ENCODE data around the gene GRPR.

Gene GRPR

GRCh38 chrX:16113978-16114565 is 9.3 kb upstream of the GRPR start:
- Histone ChIP-seq H2AFZ (ENCODE audit: low read depth, low read length) (no peak overlapping the region), H3K4me3 (ENCODE audit: low read depth in 1 of 2, low read length in 2 of 2) (no peak overlapping the region), H3K9me3 (ENCODE audit: insufficient read depth, low read length, severe bottlenecking) (no peaks in the 10 kb centered on the region), H3K27me3 (ENCODE audit: insufficient read depth, low read length, poor library complexity) (no peaks in the 10 kb centered on the region), H3K36me3 (ENCODE audit: insufficient read depth, low read length) (no peaks in the 10 kb centered on the region), H4K20me1 (ENCODE audit: insufficient read depth, low read length) (no peaks in the 10 kb centered on the region), H3K27ac (ENCODE audit: low read length) (no peak overlapping the region), H3K79me2 (ENCODE audit: insufficient read depth, low read length) (no peaks in the 10 kb centered on the region), H3K9ac (ENCODE audit: low read depth, low read length) (no peak overlapping the region), H3K4me2 (ENCODE audit: insufficient read depth, low read length) (no peak overlapping the region), H3K4me1 (ENCODE audit: insufficient read depth, low read length) (no peaks in the 10 kb centered on the region)
- DNase-seq (no peak), ATAC-seq (ENCODE audit: insufficient read depth, low read depth) (no peak)
- no peak for TF ChIP-seq EZH2 (IDR thresholded peaks at IDR 0.05; ENCODE audit: borderline replicate concordance, low read depth, low read length, severe bottlenecking)
- TF ChIP-seq CTCF (IDR thresholded peaks at IDR 0.05; ENCODE audit: borderline replicate concordance, extremely low read depth, low read length, poor library complexity, severe bottlenecking): no peak

- Histone ChIP-seq H3K4me2 (ENCODE audit: insufficient read depth, low read length) (no peak overlapping the region), H3K9me3 (ENCODE audit: insufficient read depth, low read length, severe bottlenecking) (no peaks in the 10 kb centered on the region), H3K9ac (ENCODE audit: low read depth, low read length) (no peak overlapping the region), H3K4me1 (ENCODE audit: insufficient read depth, low read length) (no peaks in the 10 kb centered on the region), H3K4me3 (ENCODE audit: low read depth in 1 of 2, low read length in 2 of 2) (no peak overlapping the region), H4K20me1 (ENCODE audit: insufficient read depth, low read length) (no peaks in the 10 kb centered on the region), H3K27me3 (ENCODE audit: insufficient read depth, low read length, poor library complexity) (no peaks in the 10 kb centered on the region), H3K36me3 (ENCODE audit: insufficient read depth, low read length) (no peaks in the 10 kb centered on the region), H2AFZ (ENCODE audit: low read depth, low read length) (no peak overlapping the region), H3K27ac (ENCODE audit: low read length) (no peak overlapping the region), H3K79me2 (ENCODE audit: insufficient read depth, low read length) (no peaks in the 10 kb centered on the region)
- no peak for ATAC-seq (ENCODE audit: insufficient read depth, low read depth)
- DNase-seq: no peak
- TF ChIP-seq EZH2 (IDR thresholded peaks at IDR 0.05; ENCODE audit: borderline replicate concordance, low read depth, low read length, severe bottlenecking) (no peak), CTCF (IDR thresholded peaks at IDR 0.05; ENCODE audit: borderline replicate concordance, extremely low read depth, low read length, poor library complexity, severe bottlenecking) (no peak)
Measured at GRCh38 chrX:16114611-16115010, 8.8 kb upstream of the GRPR start.

GRCh38 chrX:16119353-16120220 is 3.8 kb upstream of the GRPR start:
- Histone ChIP-seq H3K4me1 (ENCODE audit: insufficient read depth, low read length) (no peaks in the 10 kb centered on the region), H3K27me3 (ENCODE audit: insufficient read depth, low read length, poor library complexity) (no peaks in the 10 kb centered on the region), H3K9ac (ENCODE audit: low read depth, low read length) (no peak overlapping the region), H3K79me2 (ENCODE audit: insufficient read depth, low read length) (no peaks in the 10 kb centered on the region), H2AFZ (ENCODE audit: low read depth, low read length) (no peak overlapping the region), H3K36me3 (ENCODE audit: insufficient read depth, low read length) (no peaks in the 10 kb centered on the region), H3K27ac (ENCODE audit: low read length) (no peak overlapping the region), H3K9me3 (ENCODE audit: insufficient read depth, low read length, severe bottlenecking) (no peaks in the 10 kb centered on the region), H3K4me3 (ENCODE audit: low read depth in 1 of 2, low read length in 2 of 2) (no peak overlapping the region), H3K4me2 (ENCODE audit: insufficient read depth, low read length) (no peak overlapping the region), H4K20me1 (ENCODE audit: insufficient read depth, low read length) (no peaks in the 10 kb centered on the region)
- ATAC-seq (ENCODE audit: insufficient read depth, low read depth) (no peak), DNase-seq (no peak)
- no peak for TF ChIP-seq EZH2 (IDR thresholded peaks at IDR 0.05; ENCODE audit: borderline replicate concordance, low read depth, low read length, severe bottlenecking)
- no peak for TF ChIP-seq CTCF (IDR thresholded peaks at IDR 0.05; ENCODE audit: borderline replicate concordance, extremely low read depth, low read length, poor library complexity, severe bottlenecking)
